Endothelial cell of umbilical vein (primary cell): Measurements from ENCODE around the gene LAMC2. TPM values are rescaled to one million over a fixed set of nuclear protein-coding genes. Genes with fewer than 3 reads are reported as not detected.

Experiments used
- BruUV-seq: library from RNA; stranded (reverse); fragments of 400-500 nt; replicated peaks from 2 replicates; lab custom pipeline; 2021; lab: Mats Ljungman, UMichigan
- CTCF ChIA-PET: fragments of 300-600, 350-600 bp; sonication (Branson Sonifier 250); formaldehyde crosslinking; loops from one replicate; lab custom pipeline; 2021; ENCODE audit warnings: antibody characterized with exemption, inconsistent platforms; lab: Charles Lee
- POLR2A ChIA-PET: fragments of 300-600, 350-600 bp; sonication (Branson Sonifier 250); formaldehyde crosslinking; loops from one replicate; lab custom pipeline; 2021; ENCODE audit warnings: antibody characterized with exemption, inconsistent platforms; lab: Charles Lee
- DNase-seq: peaks from one replicate; pipeline ENCODE4 v3.0.0-alpha.2; 2011; ENCODE audit warnings: low read depth, low spot score
- FAIRE-seq: peaks from 2 replicates; lab custom pipeline; 2011; peaks lifted over from hg19 to GRCh38; lab: Jason Lieb, UNC
- H2AFZ ChIP-seq: 2 replicates; pipeline ENCODE4 v1.6.0; 2012; ENCODE audit warnings: low read depth, low read length, control low read depth, inconsistent platforms
- H3K27ac ChIP-seq: 2 replicates; pipeline ENCODE4 v1.5.1; 2011; ENCODE audit warnings: low read depth, mild to moderate bottlenecking, control low read depth, low read length, moderate library complexity; ENCODE audit not compliant: insufficient read depth
- H3K27me3 ChIP-seq, 2 experiments: 2 replicates each; pipeline versions ENCODE4 v1.6.0 to v1.6.1; 2011; ENCODE audit warnings: low read length in 2 of 2, mixed read lengths in 1 of 2; ENCODE audit not compliant: control insufficient read depth in 2 of 2, insufficient read depth in 2 of 2
- H3K36me3 ChIP-seq, 2 experiments: 2 replicates in 1 of 2; 3 replicates in 1 of 2; pipeline ENCODE4 v1.5.1; 2011; ENCODE audit warnings: low read length in 2 of 2, mild to moderate bottlenecking in 1 of 2, moderate library complexity in 1 of 2; ENCODE audit not compliant: control insufficient read depth in 2 of 2, insufficient read depth in 2 of 2; ENCODE audit errors: extremely low read depth in 1 of 2
- H3K4me1 ChIP-seq: 3 replicates; pipeline ENCODE4 v1.5.1; 2011; ENCODE audit warnings: mild to moderate bottlenecking, low read length; ENCODE audit not compliant: control insufficient read depth, insufficient read depth; ENCODE audit errors: extremely low read depth
- H3K4me2 ChIP-seq: 2 replicates; pipeline ENCODE4 v1.6.1; 2011; ENCODE audit warnings: low read length, control low read depth, mixed read lengths; ENCODE audit not compliant: insufficient read depth
- H3K4me3 ChIP-seq, 3 experiments: fragments of 200-600 bp in 1 of 3; sonication (generic), shearing (Covaris generic) in 1 of 3; replicated peaks in 1 of 3; 2 replicates each; pipeline ENCODE4 v1.5.1; 2011 to 2016; ENCODE audit warnings: control low read depth in 3 of 3, low read length in 3 of 3, mild to moderate bottlenecking in 2 of 3, inconsistent platforms in 1 of 3, low read depth in 1 of 3, moderate library complexity in 1 of 3; ENCODE audit not compliant: insufficient read depth in 1 of 3
- H3K79me2 ChIP-seq: 2 replicates; pipeline ENCODE4 v1.6.0; 2012; ENCODE audit warnings: low read length, inconsistent platforms; ENCODE audit not compliant: control insufficient read depth, insufficient read depth
- H3K9ac ChIP-seq: replicated peaks from 2 replicates; pipeline ENCODE3; 2011; ENCODE audit warnings: low read length, control low read depth; ENCODE audit not compliant: insufficient read depth; ENCODE audit errors: extremely low read depth
- H3K9me1 ChIP-seq: replicated peaks from 3 replicates; pipeline ENCODE4 v1.6.0; 2011; ENCODE audit warnings: mild to moderate bottlenecking, low read length; ENCODE audit not compliant: control insufficient read depth, insufficient read depth; ENCODE audit errors: extremely low read depth
- H3K9me3 ChIP-seq: replicated peaks from 2 replicates; pipeline ENCODE4 v1.5.1; 2012; ENCODE audit warnings: low read length, inconsistent platforms; ENCODE audit not compliant: control insufficient read depth, insufficient read depth
- H4K20me1 ChIP-seq: replicated peaks from 2 replicates; pipeline ENCODE3; 2011; ENCODE audit warnings: mild to moderate bottlenecking, low read length; ENCODE audit not compliant: control insufficient read depth, insufficient read depth; ENCODE audit errors: extremely low read depth
- CTCF ChIP-seq, 2 donors: IDR thresholded peaks; 1 replicate in 1 of 2; 2 replicates in 1 of 2; pipeline ENCODE4 v1.5.1; 2011; ENCODE audit warnings: low read length in 2 of 2, mild to moderate bottlenecking in 2 of 2, moderate library complexity in 2 of 2, control low read depth in 1 of 2, inconsistent platforms in 1 of 2, low read depth in 1 of 2; ENCODE audit not compliant: insufficient read depth in 1 of 2; ENCODE audit errors: extremely low read depth in 1 of 2
- EZH2 ChIP-seq: IDR thresholded peaks from 2 replicates; pipeline ENCODE4 v1.6.1; 2012; ENCODE audit warnings: borderline replicate concordance, low read depth, mild to moderate bottlenecking, moderate library complexity, low read length, inconsistent platforms; ENCODE audit not compliant: severe bottlenecking
- FOS ChIP-seq: IDR thresholded peaks from 2 replicates; pipeline ENCODE4 v1.6.1; 2011; ENCODE audit warnings: mild to moderate bottlenecking, low read length, moderate library complexity, borderline replicate concordance; ENCODE audit not compliant: insufficient read depth
- GATA2 ChIP-seq: IDR thresholded peaks from 2 replicates; pipeline ENCODE4 v1.7.0; 2011; ENCODE audit warnings: low read depth, mild to moderate bottlenecking, moderate library complexity, mixed read lengths, low read length; ENCODE audit not compliant: insufficient read length, insufficient read depth
- JUN ChIP-seq: IDR thresholded peaks from 2 replicates; pipeline ENCODE4 v1.6.1; 2011; ENCODE audit warnings: borderline replicate concordance, low read depth; ENCODE audit not compliant: insufficient read length, insufficient read depth
- MAX ChIP-seq: IDR thresholded peaks from 2 replicates; pipeline ENCODE4 v1.6.1; 2011; ENCODE audit not compliant: insufficient read depth, insufficient read length
- MYC ChIP-seq: IDR thresholded peaks from one replicate; pipeline ENCODE4 v1.6.1; 2011; ENCODE audit warnings: mild to moderate bottlenecking, low read depth, low read length
- POLR2A ChIP-seq: IDR thresholded peaks from 2 replicates; pipeline ENCODE4 v1.6.1; 2012; ENCODE audit warnings: low read depth, mild to moderate bottlenecking, control low read depth, low read length
- POLR2AphosphoS5 ChIP-seq: IDR thresholded peaks from 2 replicates; pipeline ENCODE4 v1.6.1; 2012; ENCODE audit warnings: low read depth, mild to moderate bottlenecking, control low read depth, low read length, moderate library complexity; ENCODE audit not compliant: insufficient read depth
- dilution Hi-C: fragments of 300-500 bp; cut with MboI; formaldehyde crosslinking; loops from one replicate; pipeline ENCODE4 v1.15.0; 2019; ENCODE audit warnings: low sequenced_read_pairs; ENCODE audit not compliant: extremely low pct_ligation_motif_present
- intact Hi-C: fragments of 100-400 bp; cut with micrococcal nuclease; formaldehyde crosslinking; loops from one replicate; pipeline ENCODE4 v1.10.0; 2022
- polyA plus RNA-seq, 4 experiments: library from polyadenylated mRNA; depleted of rRNA in 3 of 4; stranded (reverse) in 3 of 4; unstranded in 1 of 4; fragments of >200 nt; gene quantifications; 2 replicates each; pipeline versions ENCODE4 v1.2.1 to v1.2.3, GENCODE V29; 2011 to 2012; ENCODE audit warnings: missing spikeins in 1 of 4
- total RNA-seq: library from RNA; stranded (reverse); gene quantifications from 2 replicates; pipeline ENCODE4 v1.2.3, GENCODE V29; 2021

Gene LAMC2
- total and polyA plus RNA-seq, 2 donors (not counting 3 experiments of a cell fraction or from before 2014, with no cell fraction given), result 0.23 to 0.82 TPM

- FAIRE-seq (no peak), DNase-seq (no peak)
- no peaks in the 10 kb centered on the region for H3K79me2 ChIP-seq
- H4K20me1 ChIP-seq, result no peaks in the 10 kb centered on the region
- peaks cover 0 to 5% of the 10 kb centered on the region in 2 experiments for H3K27me3 ChIP-seq
- dilution Hi-C loops, result no loop called here
- POLR2A ChIA-PET, result no interaction called here
- BruUV-seq, result no TSS peak
- no peak overlapping the region for H3K4me2 ChIP-seq
- TF ChIP-seq GATA2 (no peak), EZH2 (no peak), POLR2A (no peak), POLR2AphosphoS5 (no peak), MYC (no peak), FOS (no peak), CTCF (IDR thresholded peaks at IDR 0.05; ENCODE audit: extremely low read depth in 1 of 2, insufficient read depth in 1 of 2, low read depth in 1 of 2, low read length in 2 of 2) (no peak), JUN (no peak), MAX (no peak)
- peaks cover 4% of the 10 kb centered on the region for H3K4me1 ChIP-seq
- no peak overlapping the region for H3K27ac ChIP-seq
- H3K4me3 ChIP-seq, result no peak overlapping the region
- no peaks in the 10 kb centered on the region for H3K9me3 ChIP-seq
- H3K9me1 ChIP-seq, result no peaks in the 10 kb centered on the region
- H3K9ac ChIP-seq, result no peak overlapping the region
- CTCF ChIA-PET, result interaction anchor here (1.3 to 1.7 kb wide), 2 partner anchors 10 to 16 kb away, joined by 3 to 4 read pairs; no protein-coding TSS in a partner anchor
- H2AFZ ChIP-seq, result no peak overlapping the region
- intact Hi-C loops, result no loop called here
- no peaks in the 10 kb centered on the region for H3K36me3 ChIP-seq
Measured at GRCh38 chr1:183215936-183216335, 29.9 kb downstream of the LAMC2 start.
